GM23338 (cell line): ENCODE measurements around the gene C2orf68.
"Not testable (repeated sequence)": the region's sequence is repeated elsewhere in the genome, so short reads cannot be mapped to it uniquely, and the experiment has no call there.

Experiments
- CREB1 ChIP-seq: fragments of 250-450 bp; sonication (Bioruptor Pico); IDR thresholded peaks from 2 replicates; pipeline ENCODE4 v1.5.0; 2020; ENCODE audit warnings: low read depth, mild to moderate bottlenecking, moderate library complexity
- CTCF ChIP-seq, 2 experiments: fragments of 200-600 bp in 1 of 2; sonication (generic) in 1 of 2; conservative IDR thresholded peaks; 2 replicates each; pipeline versions ENCODE4 v1.5.1 to v1.6.1; 2016 to 2017; ENCODE audit warnings: antibody characterized with exemption in 2 of 2, low read depth in 2 of 2, mild to moderate bottlenecking in 2 of 2, moderate library complexity in 1 of 2
- EZH2 ChIP-seq: fragments of 200-600 bp; sonication (generic); IDR thresholded peaks from one replicate; pipeline ENCODE4 v1.8.0; 2017; ENCODE audit warnings: antibody characterized with exemption, mild to moderate bottlenecking, low read depth; ENCODE audit not compliant: unreplicated experiment
- EZH2phosphoT487 ChIP-seq: fragments of 200-600 bp; sonication (generic); IDR thresholded peaks from one replicate; pipeline ENCODE4 v1.8.1; 2018; ENCODE audit warnings: antibody characterized with exemption; ENCODE audit not compliant: unreplicated experiment
- JUNB ChIP-seq: IDR thresholded peaks from one replicate; pipeline ENCODE4 v1.6.1; 2016; ENCODE audit warnings: antibody characterized with exemption; ENCODE audit not compliant: unreplicated experiment
- POLR2AphosphoS5 ChIP-seq: IDR thresholded peaks from 2 replicates; pipeline ENCODE4 v1.6.1; 2016; ENCODE audit warnings: antibody characterized with exemption, low read depth
- ZNF114 ChIP-seq: fragments of 250-450 bp; sonication (Bioruptor Pico); IDR thresholded peaks from 2 replicates; pipeline ENCODE4 v1.5.0; 2020; ENCODE audit warnings: mild to moderate bottlenecking, moderate library complexity
- ZNF331 ChIP-seq: fragments of 250-450 bp; sonication (Bioruptor Pico); IDR thresholded peaks from 2 replicates; pipeline ENCODE4 v1.5.0; 2020; ENCODE audit warnings: low read depth, mild to moderate bottlenecking, moderate library complexity
- TF ChIP-seq, protein P1 (sequence below): IDR thresholded peaks from 2 replicates; pipeline ENCODE4 v1.6.1; 2016; ENCODE audit warnings: antibody characterized with exemption
- TF ChIP-seq, protein P2 (sequence below): IDR thresholded peaks from one replicate; pipeline ENCODE4 v1.6.1; 2018; ENCODE audit warnings: antibody characterized with exemption; ENCODE audit not compliant: unreplicated experiment
- TF ChIP-seq, protein P3 (sequence below): fragments of 250-450 bp; sonication (Bioruptor Pico); IDR thresholded peaks from 2 replicates; pipeline ENCODE4 v1.5.0; 2020; ENCODE audit warnings: mild to moderate bottlenecking, moderate library complexity

DNA sequence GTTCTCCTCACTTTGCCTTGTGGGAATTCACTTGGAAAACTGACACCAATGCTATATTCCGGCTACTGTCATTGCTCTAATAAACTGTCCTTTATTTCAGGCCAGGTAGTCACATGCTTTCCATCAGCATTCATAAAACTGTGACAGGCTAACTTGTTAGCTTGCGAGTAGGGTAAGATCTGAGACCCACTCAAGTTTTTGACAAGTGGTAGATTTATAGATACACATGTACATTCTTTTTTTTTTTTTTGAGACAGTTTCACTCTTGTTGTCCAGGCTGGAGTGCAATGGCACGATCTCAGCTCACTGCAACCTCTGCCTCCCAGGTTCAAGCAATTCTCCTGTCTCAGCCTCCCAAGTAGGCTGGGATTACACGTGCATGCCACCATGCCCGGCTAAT is 5.9 kb upstream of the C2orf68 start:
- TF ChIP-seq, protein P1, sequence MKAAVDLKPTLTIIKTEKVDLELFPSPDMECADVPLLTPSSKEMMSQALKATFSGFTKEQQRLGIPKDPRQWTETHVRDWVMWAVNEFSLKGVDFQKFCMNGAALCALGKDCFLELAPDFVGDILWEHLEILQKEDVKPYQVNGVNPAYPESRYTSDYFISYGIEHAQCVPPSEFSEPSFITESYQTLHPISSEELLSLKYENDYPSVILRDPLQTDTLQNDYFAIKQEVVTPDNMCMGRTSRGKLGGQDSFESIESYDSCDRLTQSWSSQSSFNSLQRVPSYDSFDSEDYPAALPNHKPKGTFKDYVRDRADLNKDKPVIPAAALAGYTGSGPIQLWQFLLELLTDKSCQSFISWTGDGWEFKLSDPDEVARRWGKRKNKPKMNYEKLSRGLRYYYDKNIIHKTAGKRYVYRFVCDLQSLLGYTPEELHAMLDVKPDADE: not testable (repeated sequence)
- not testable (repeated sequence) for TF ChIP-seq POLR2AphosphoS5; EZH2phosphoT487; CTCF (conservative IDR thresholded peaks at IDR 0.05; ENCODE audit: low read depth in 2 of 2); EZH2; JUNB; CREB1 (CRISPR knock-in tag); ZNF114; ZNF331
- TF ChIP-seq, protein P2, sequence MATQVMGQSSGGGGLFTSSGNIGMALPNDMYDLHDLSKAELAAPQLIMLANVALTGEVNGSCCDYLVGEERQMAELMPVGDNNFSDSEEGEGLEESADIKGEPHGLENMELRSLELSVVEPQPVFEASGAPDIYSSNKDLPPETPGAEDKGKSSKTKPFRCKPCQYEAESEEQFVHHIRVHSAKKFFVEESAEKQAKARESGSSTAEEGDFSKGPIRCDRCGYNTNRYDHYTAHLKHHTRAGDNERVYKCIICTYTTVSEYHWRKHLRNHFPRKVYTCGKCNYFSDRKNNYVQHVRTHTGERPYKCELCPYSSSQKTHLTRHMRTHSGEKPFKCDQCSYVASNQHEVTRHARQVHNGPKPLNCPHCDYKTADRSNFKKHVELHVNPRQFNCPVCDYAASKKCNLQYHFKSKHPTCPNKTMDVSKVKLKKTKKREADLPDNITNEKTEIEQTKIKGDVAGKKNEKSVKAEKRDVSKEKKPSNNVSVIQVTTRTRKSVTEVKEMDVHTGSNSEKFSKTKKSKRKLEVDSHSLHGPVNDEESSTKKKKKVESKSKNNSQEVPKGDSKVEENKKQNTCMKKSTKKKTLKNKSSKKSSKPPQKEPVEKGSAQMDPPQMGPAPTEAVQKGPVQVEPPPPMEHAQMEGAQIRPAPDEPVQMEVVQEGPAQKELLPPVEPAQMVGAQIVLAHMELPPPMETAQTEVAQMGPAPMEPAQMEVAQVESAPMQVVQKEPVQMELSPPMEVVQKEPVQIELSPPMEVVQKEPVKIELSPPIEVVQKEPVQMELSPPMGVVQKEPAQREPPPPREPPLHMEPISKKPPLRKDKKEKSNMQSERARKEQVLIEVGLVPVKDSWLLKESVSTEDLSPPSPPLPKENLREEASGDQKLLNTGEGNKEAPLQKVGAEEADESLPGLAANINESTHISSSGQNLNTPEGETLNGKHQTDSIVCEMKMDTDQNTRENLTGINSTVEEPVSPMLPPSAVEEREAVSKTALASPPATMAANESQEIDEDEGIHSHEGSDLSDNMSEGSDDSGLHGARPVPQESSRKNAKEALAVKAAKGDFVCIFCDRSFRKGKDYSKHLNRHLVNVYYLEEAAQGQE: not testable (repeated sequence)
- TF ChIP-seq, protein P3, sequence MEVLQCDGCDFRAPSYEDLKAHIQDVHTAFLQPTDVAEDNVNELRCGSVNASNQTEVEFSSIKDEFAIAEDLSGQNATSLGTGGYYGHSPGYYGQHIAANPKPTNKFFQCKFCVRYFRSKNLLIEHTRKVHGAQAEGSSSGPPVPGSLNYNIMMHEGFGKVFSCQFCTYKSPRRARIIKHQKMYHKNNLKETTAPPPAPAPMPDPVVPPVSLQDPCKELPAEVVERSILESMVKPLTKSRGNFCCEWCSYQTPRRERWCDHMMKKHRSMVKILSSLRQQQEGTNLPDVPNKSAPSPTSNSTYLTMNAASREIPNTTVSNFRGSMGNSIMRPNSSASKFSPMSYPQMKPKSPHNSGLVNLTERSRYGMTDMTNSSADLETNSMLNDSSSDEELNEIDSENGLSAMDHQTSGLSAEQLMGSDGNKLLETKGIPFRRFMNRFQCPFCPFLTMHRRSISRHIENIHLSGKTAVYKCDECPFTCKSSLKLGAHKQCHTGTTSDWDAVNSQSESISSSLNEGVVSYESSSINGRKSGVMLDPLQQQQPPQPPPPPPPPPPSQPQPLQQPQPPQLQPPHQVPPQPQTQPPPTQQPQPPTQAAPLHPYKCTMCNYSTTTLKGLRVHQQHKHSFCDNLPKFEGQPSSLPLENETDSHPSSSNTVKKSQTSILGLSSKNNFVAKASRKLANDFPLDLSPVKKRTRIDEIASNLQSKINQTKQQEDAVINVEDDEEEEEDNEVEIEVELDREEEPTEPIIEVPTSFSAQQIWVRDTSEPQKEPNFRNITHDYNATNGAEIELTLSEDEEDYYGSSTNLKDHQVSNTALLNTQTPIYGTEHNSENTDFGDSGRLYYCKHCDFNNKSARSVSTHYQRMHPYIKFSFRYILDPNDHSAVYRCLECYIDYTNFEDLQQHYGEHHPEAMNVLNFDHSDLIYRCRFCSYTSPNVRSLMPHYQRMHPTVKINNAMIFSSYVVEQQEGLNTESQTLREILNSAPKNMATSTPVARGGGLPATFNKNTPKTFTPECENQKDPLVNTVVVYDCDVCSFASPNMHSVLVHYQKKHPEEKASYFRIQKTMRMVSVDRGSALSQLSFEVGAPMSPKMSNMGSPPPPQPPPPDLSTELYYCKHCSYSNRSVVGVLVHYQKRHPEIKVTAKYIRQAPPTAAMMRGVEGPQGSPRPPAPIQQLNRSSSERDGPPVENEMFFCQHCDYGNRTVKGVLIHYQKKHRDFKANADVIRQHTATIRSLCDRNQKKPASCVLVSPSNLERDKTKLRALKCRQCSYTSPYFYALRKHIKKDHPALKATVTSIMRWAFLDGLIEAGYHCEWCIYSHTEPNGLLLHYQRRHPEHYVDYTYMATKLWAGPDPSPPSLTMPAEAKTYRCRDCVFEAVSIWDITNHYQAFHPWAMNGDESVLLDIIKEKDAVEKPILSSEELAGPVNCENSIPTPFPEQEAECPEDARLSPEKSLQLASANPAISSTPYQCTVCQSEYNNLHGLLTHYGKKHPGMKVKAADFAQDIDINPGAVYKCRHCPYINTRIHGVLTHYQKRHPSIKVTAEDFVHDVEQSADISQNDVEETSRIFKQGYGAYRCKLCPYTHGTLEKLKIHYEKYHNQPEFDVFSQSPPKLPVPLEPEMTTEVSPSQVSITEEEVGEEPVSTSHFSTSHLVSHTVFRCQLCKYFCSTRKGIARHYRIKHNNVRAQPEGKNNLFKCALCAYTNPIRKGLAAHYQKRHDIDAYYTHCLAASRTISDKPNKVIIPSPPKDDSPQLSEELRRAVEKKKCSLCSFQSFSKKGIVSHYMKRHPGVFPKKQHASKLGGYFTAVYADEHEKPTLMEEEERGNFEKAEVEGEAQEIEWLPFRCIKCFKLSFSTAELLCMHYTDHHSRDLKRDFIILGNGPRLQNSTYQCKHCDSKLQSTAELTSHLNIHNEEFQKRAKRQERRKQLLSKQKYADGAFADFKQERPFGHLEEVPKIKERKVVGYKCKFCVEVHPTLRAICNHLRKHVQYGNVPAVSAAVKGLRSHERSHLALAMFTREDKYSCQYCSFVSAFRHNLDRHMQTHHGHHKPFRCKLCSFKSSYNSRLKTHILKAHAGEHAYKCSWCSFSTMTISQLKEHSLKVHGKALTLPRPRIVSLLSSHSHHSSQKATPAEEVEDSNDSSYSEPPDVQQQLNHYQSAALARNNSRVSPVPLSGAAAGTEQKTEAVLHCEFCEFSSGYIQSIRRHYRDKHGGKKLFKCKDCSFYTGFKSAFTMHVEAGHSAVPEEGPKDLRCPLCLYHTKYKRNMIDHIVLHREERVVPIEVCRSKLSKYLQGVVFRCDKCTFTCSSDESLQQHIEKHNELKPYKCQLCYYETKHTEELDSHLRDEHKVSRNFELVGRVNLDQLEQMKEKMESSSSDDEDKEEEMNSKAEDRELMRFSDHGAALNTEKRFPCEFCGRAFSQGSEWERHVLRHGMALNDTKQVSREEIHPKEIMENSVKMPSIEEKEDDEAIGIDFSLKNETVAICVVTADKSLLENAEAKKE (CRISPR knock-in tag): not testable (repeated sequence)
